HepG2 (cell line): Measurements from ENCODE around the gene RNF13. TPM values are rescaled to one million over a fixed set of nuclear protein-coding genes. Genes with fewer than 3 reads are reported as not detected.
A peak's percentile ranks its signal among the peaks of the same experiment; 100 is the strongest.

Experiments used
- FOXP1 ChIP-seq, 2 experiments: fragments of 450-650 bp in 1 of 2; IDR thresholded peaks; 2 replicates each; pipeline ENCODE4 v1.6.1; 2017 to 2018; ENCODE audit warnings: antibody characterized with exemption in 1 of 2
- KDM2A ChIP-seq: sonication (generic); formaldehyde crosslinking; IDR thresholded peaks from 2 replicates; pipeline ENCODE4 v1.4.0; 2020; ENCODE audit warnings: low read depth, missing genetic modification reagents, borderline replicate concordance
- RFX5 ChIP-seq: IDR thresholded peaks from 2 replicates; pipeline ENCODE4 v1.6.1; 2011; ENCODE audit warnings: low read depth, low read length, improper control_type of control experiment
- SMC3 ChIP-seq: IDR thresholded peaks from 2 replicates; pipeline ENCODE4 v1.6.1; 2011; ENCODE audit warnings: low read length, improper control_type of control experiment
- TFE3 ChIP-seq: IDR thresholded peaks from 2 replicates; pipeline ENCODE4 v1.6.1; 2016
- ZBTB1 ChIP-seq: sonication (generic); formaldehyde crosslinking; IDR thresholded peaks from 2 replicates; pipeline ENCODE4 v1.4.0; 2020; ENCODE audit warnings: missing genetic modification reagents, borderline replicate concordance
- ZBTB40 ChIP-seq, 2 experiments: fragments of 450-650 bp in 1 of 2; sonication (generic) in 1 of 2; formaldehyde crosslinking in 1 of 2; IDR thresholded peaks; 2 replicates each; pipeline versions ENCODE4 v1.6.1 to v1.8.0; 2016 to 2022; ENCODE audit warnings: antibody characterized with exemption in 1 of 2, mild to moderate bottlenecking in 1 of 2, missing genetic modification reagents in 1 of 2
- ZNF292 ChIP-seq: sonication (generic); formaldehyde crosslinking; IDR thresholded peaks from 2 replicates; pipeline ENCODE4 v1.8.1; 2022; ENCODE audit warnings: mild to moderate bottlenecking, low read depth, missing genetic modification reagents, borderline replicate concordance
- ZNF414 ChIP-seq: sonication (generic); formaldehyde crosslinking; IDR thresholded peaks from 2 replicates; pipeline ENCODE4 v1.5.0; 2020; ENCODE audit warnings: missing genetic modification reagents
- polyA plus RNA-seq, 8 experiments: library from polyadenylated mRNA; depleted of rRNA in 3 of 8; stranded (reverse) in 7 of 8; unstranded in 1 of 8; fragments of >200 nt; fragmentation: Illumina TruSeq in 4 of 8; extraction: Trizol in 4 of 8; gene quantifications; 2 replicates each; pipeline versions ENCODE4 v1.2.1 to v1.2.3, GENCODE V29; 2011 to 2016; ENCODE audit warnings: low read depth in 4 of 8, missing spikeins in 1 of 8, mixed read lengths in 1 of 8; ENCODE audit not compliant: insufficient read depth in 1 of 8
- total RNA-seq, 5 experiments: library from RNA; depleted of rRNA; stranded (reverse); fragments of >200 nt; fragmentation: Illumina TruSeq; extraction: Trizol; gene quantifications; 2 replicates each; pipeline ENCODE4 v1.2.3, GENCODE V29; 2016; ENCODE audit warnings: low read depth in 1 of 5
- TF ChIP-seq, protein P1 (sequence below): sonication (generic); formaldehyde crosslinking; conservative IDR thresholded peaks from 2 replicates; pipeline ENCODE4 v1.4.0; 2020; ENCODE audit warnings: mild to moderate bottlenecking, missing genetic modification reagents, moderate library complexity
- TF ChIP-seq, protein P2 (sequence below): IDR thresholded peaks from 2 replicates; pipeline ENCODE4 v1.6.1; 2016
- TF ChIP-seq, protein P3 (sequence below): sonication (generic); formaldehyde crosslinking; IDR thresholded peaks from 2 replicates; pipeline ENCODE4 v1.8.0; 2022; ENCODE audit warnings: mild to moderate bottlenecking, missing genetic modification reagents, moderate library complexity

RNF13 gene
- total and polyA plus RNA-seq, 2 of the 13 experiments (the other 11 are each of a cell fraction or from before 2014, with no cell fraction given) = 39.8 to 46.0 TPM

DNA sequence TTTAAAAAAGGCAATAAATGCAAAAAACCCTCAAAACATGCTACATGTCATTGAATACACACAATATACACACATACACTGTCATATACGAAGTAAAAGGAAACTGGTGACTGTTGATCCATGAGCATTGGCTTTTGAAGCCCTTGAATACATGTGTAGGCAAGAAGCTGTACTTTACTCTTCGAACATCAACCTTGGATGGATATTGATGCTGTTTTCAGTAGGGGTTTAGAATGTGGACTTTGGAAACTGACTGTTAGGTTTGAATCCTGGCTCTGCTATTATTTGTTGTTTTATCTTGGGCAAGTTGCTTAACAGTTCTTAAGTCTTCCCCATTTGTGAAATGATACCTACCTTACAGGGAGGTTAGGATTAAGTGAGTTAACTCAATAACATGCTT lies 30.5 kb downstream of the RNF13 start (continued):
- TF ChIP-seq, protein P1, sequence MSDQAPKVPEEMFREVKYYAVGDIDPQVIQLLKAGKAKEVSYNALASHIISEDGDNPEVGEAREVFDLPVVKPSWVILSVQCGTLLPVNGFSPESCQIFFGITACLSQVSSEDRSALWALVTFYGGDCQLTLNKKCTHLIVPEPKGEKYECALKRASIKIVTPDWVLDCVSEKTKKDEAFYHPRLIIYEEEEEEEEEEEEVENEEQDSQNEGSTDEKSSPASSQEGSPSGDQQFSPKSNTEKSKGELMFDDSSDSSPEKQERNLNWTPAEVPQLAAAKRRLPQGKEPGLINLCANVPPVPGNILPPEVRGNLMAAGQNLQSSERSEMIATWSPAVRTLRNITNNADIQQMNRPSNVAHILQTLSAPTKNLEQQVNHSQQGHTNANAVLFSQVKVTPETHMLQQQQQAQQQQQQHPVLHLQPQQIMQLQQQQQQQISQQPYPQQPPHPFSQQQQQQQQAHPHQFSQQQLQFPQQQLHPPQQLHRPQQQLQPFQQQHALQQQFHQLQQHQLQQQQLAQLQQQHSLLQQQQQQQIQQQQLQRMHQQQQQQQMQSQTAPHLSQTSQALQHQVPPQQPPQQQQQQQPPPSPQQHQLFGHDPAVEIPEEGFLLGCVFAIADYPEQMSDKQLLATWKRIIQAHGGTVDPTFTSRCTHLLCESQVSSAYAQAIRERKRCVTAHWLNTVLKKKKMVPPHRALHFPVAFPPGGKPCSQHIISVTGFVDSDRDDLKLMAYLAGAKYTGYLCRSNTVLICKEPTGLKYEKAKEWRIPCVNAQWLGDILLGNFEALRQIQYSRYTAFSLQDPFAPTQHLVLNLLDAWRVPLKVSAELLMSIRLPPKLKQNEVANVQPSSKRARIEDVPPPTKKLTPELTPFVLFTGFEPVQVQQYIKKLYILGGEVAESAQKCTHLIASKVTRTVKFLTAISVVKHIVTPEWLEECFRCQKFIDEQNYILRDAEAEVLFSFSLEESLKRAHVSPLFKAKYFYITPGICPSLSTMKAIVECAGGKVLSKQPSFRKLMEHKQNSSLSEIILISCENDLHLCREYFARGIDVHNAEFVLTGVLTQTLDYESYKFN (CRISPR knock-in tag) = peak; percentile 94
- TF ChIP-seq TFE3 = no peak
- no peak for TF ChIP-seq ZBTB40 (IDR thresholded peaks at IDR 0.05)
- TF ChIP-seq ZBTB40 (CRISPR knock-in tag; IDR thresholded peaks at IDR 0.05) = no peak
- TF ChIP-seq KDM2A = no peak
- TF ChIP-seq ZNF292 (CRISPR knock-in tag) = 0 out of 2 replicates have a peak, but pooled peaks have one; percentile 28
- no peak for TF ChIP-seq FOXP1 (IDR thresholded peaks at IDR 0.05)
- peak; percentile 71; the same call in 1 of the 2 replicates for TF ChIP-seq FOXP1 (CRISPR knock-in tag; IDR thresholded peaks at IDR 0.05)
- TF ChIP-seq SMC3 = no peak
- TF ChIP-seq, protein P2, sequence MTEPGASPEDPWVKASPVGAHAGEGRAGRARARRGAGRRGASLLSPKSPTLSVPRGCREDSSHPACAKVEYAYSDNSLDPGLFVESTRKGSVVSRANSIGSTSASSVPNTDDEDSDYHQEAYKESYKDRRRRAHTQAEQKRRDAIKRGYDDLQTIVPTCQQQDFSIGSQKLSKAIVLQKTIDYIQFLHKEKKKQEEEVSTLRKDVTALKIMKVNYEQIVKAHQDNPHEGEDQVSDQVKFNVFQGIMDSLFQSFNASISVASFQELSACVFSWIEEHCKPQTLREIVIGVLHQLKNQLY (CRISPR knock-in tag) = no peak
- no peak for TF ChIP-seq RFX5
- TF ChIP-seq, protein P3, sequence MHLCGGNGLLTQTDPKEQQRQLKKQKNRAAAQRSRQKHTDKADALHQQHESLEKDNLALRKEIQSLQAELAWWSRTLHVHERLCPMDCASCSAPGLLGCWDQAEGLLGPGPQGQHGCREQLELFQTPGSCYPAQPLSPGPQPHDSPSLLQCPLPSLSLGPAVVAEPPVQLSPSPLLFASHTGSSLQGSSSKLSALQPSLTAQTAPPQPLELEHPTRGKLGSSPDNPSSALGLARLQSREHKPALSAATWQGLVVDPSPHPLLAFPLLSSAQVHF (CRISPR knock-in tag) = no peak
- no peak for TF ChIP-seq ZBTB1 (CRISPR knock-in tag)
- no peak for TF ChIP-seq ZNF414
